ENCODE measurements around the gene PPP3CA. TPM values are rescaled to one million over a fixed set of nuclear protein-coding genes. Genes with fewer than 3 reads are reported as not detected.

PPP3CA gene
- total and polyA plus RNA-seq, 2 of the 8 experiments (the other 6 are each of a cell fraction or from before 2014, with no cell fraction given): 7.9 to 35.0 TPM

DNA sequence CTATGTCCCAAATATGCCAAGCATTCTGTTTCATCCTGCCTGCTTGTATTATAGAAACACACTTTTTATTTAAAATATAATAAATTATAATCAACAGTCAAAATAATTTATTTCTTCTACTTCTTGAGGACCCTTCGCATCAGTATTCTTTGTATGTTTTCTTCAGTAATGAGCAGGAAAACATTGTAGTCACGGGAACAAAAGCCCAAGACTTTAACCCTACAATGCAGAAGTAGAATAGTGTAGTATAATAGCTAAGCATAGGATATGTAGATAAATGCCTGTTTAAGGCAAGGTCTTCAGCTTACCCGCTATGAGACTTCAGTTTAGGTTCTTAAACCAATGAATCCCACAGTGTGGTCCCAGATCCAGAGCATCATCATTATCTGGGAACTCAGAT, 156.6 kb downstream of the PPP3CA start:
- peaks cover 0 to 19% of the 10 kb centered on the region in 2 experiments; a peak in 2 of 4 replicates for H3K79me2 ChIP-seq (ENCODE audit: control insufficient read depth in 1 of 2, insufficient read depth in 2 of 2, low read length in 2 of 2)
- TF ChIP-seq BACH1 (IDR thresholded peaks at IDR 0.05; ENCODE audit: low read length) (no peak), POU5F1 (IDR thresholded peaks at IDR 0.05; ENCODE audit: low read depth, low read length) (no peak), SP4 (IDR thresholded peaks at IDR 0.05; ENCODE audit: low read length) (no peak), EZH2 (IDR thresholded peaks at IDR 0.05; ENCODE audit: low read depth, low read length, severe bottlenecking) (no peak), SIRT6 (IDR thresholded peaks at IDR 0.05; ENCODE audit: low read length) (no peak), BCL11A (IDR thresholded peaks at IDR 0.05; ENCODE audit: low read depth in 2 of 2, low read length in 2 of 2) (no peak), NANOG (IDR thresholded peaks at IDR 0.05; ENCODE audit: insufficient read depth, low read depth, low read length, poor library complexity, severe bottlenecking) (no peak)

More for the DNA sequence above, 156.6 kb downstream of the PPP3CA start:
- H3K27me3 ChIP-seq (replicated peaks in 1 of 4; ENCODE audit: control insufficient read depth in 3 of 4, extremely low read depth in 1 of 4, insufficient read depth in 3 of 4, low read length in 3 of 4): no peaks in the 10 kb centered on the region
- H2BK12ac ChIP-seq (ENCODE audit: low read depth, low read length): no peak overlapping the region
- no peak overlapping the region for H2AK5ac ChIP-seq (ENCODE audit: low read depth, low read length)
- H3K4me2 ChIP-seq (ENCODE audit: insufficient read depth in 1 of 2, low read depth in 2 of 2, low read length in 2 of 2): no peak overlapping the region; a peak in 1 of 4 replicates
- H3K4ac ChIP-seq (replicated peaks; ENCODE audit: insufficient read length, low read depth, low read length): no peak overlapping the region
- FAIRE-seq: no peak
- CTCF ChIA-PET (ENCODE audit: partially characterized antibody): interaction anchor here (0.8 kb wide), 1 partner anchor 9 kb away, joined by 3 read pairs; no protein-coding TSS in a partner anchor
- no peaks in the 10 kb centered on the region for H4K20me1 ChIP-seq (replicated peaks in 1 of 2; ENCODE audit: control insufficient read depth in 1 of 2, insufficient read depth in 2 of 2, low read length in 2 of 2)
- 90% methylated on average over 3 of the region's 3 CpGs; no CpG with 5 or more reads in 1 of the 2 experiments for WGBS, 2 experiments (ENCODE audit: extremely low coverage in 1 of 2, insufficient coverage in 1 of 2, insufficient read length in 1 of 2, insufficient replicate concordance in 2 of 2, low coverage in 1 of 2, low lambda C conversion rate in 2 of 2, missing lambda C conversion rate in 1 of 2)
- no peak overlapping the region for H3K27ac ChIP-seq (ENCODE audit: low read depth, low read length)
- H3K18ac ChIP-seq (ENCODE audit: extremely low read depth, low read length): no peak overlapping the region
- H2BK20ac ChIP-seq (ENCODE audit: low read length): no peak overlapping the region
- H4K91ac ChIP-seq (replicated peaks; ENCODE audit: insufficient read length, low read length): peak overlapping the region; percentile 39
- no peak overlapping the region for H3K9ac ChIP-seq (replicated peaks in 1 of 4; ENCODE audit: extremely low read depth in 1 of 4, low read depth in 3 of 4, low read length in 3 of 4)
- no peak overlapping the region for H4K8ac ChIP-seq (ENCODE audit: extremely low read depth, insufficient read depth, low read length)
- no peak overlapping the region for H3K56ac ChIP-seq (replicated peaks; ENCODE audit: insufficient read length, low read depth, low read length)
- H3K4me3 ChIP-seq (ENCODE audit: extremely low read depth in 1 of 4, insufficient read depth in 2 of 4, low read depth in 3 of 4, low read length in 4 of 4): no peak overlapping the region
- H3K23me2 ChIP-seq (ENCODE audit: low read depth, low read length): no peaks in the 10 kb centered on the region
- H3K9me3 ChIP-seq (ENCODE audit: insufficient read depth in 2 of 2, low read depth in 1 of 2, low read length in 1 of 2): no peaks in the 10 kb centered on the region
- no peak overlapping the region for H2AFZ ChIP-seq (ENCODE audit: low read length)
- H3K14ac ChIP-seq (ENCODE audit: insufficient read length): no peak overlapping the region
- peak overlapping the region; percentile 49 for H2BK120ac ChIP-seq (replicated peaks; ENCODE audit: low read depth, low read length)
- no peaks in the 10 kb centered on the region; a peak in 2 of 8 replicates for H3K36me3 ChIP-seq (ENCODE audit: control insufficient read depth in 2 of 4, insufficient read depth in 4 of 4, low read length in 3 of 4)
- DNase-seq (ENCODE audit: low read depth in 1 of 2, low spot score in 2 of 2): no peak
- H2BK15ac ChIP-seq (ENCODE audit: low read length): no peak overlapping the region
- POLR2A ChIA-PET (ENCODE audit: partially characterized antibody): interaction anchor here (1.3 kb wide), 1 partner anchor 157 kb away, joined by 3 read pairs; the partner anchor contains the start of gene PPP3CA
- peaks cover 3 to 13% (median 10%) of the 10 kb centered on the region in 4 experiments; a peak in 5 of 7 replicates for H3K4me1 ChIP-seq (replicated peaks in 1 of 4; ENCODE audit: control insufficient read depth in 3 of 4, insufficient read depth in 4 of 4, low read length in 3 of 4)
- H3K23ac ChIP-seq (ENCODE audit: insufficient read length): no peak overlapping the region
- H2BK5ac ChIP-seq (ENCODE audit: low read depth, low read length): no peak overlapping the region
- H3K79me1 ChIP-seq (ENCODE audit: low read depth, low read length): no peaks in the 10 kb centered on the region
- peak overlapping the region; percentile 65 for H4K5ac ChIP-seq (ENCODE audit: insufficient read length, low read depth, low read length)

Data from H1 (cell line).